Astrocyte (in vitro differentiated cells and primary cell): ENCODE data around the gene DCTN1.

ENCODE experiments used
- CTCF ChIP-seq: IDR thresholded peaks from 2 replicates; pipeline ENCODE4 v1.5.1; 2011; ENCODE audit warnings: low read depth, mild to moderate bottlenecking, inconsistent platforms, low read length, moderate library complexity; ENCODE audit not compliant: insufficient read depth
- EZH2 ChIP-seq: IDR thresholded peaks from 2 replicates; pipeline ENCODE4 v1.6.1; 2012; ENCODE audit warnings: mild to moderate bottlenecking, low read length, inconsistent platforms; ENCODE audit not compliant: insufficient read depth

GRCh38 chr2:74413001-74413698, 33.0 kb upstream of the DCTN1 start:
- TF ChIP-seq CTCF = no peak
- no peak for TF ChIP-seq EZH2
